Upper lobe of right lung (tissue), 1 donor: ENCODE results near the gene CCDC149. TPM values are rescaled to one million over a fixed set of nuclear protein-coding genes. Genes with fewer than 3 reads are reported as not detected.

Experiments used
- ATAC-seq: fragments of 200-7000 bp; cut with Tn5 transposase; one replicate; pipeline ENCODE4 v1.9.1; 2020; ENCODE audit warnings: mild to moderate bottlenecking, moderate library complexity
- DNase-seq: peaks from one replicate; pipeline ENCODE4 v3.0.0-alpha.2; 2020
- H3K27ac ChIP-seq: fragments of 200-600 bp; one replicate; pipeline ENCODE4 v1.8.0; 2022
- H3K27me3 ChIP-seq: fragments of 200-600 bp; one replicate; pipeline ENCODE4 v1.8.0; 2022; ENCODE audit warnings: mild to moderate bottlenecking
- H3K36me3 ChIP-seq: fragments of 200-600 bp; one replicate; pipeline ENCODE4 v1.8.0; 2022
- H3K4me1 ChIP-seq: fragments of 200-600 bp; one replicate; pipeline ENCODE4 v1.8.0; 2022
- H3K4me3 ChIP-seq: fragments of 200-600 bp; one replicate; pipeline ENCODE4 v1.8.0; 2022; ENCODE audit warnings: mild to moderate bottlenecking
- H3K9me3 ChIP-seq: fragments of 200-600 bp; one replicate; pipeline ENCODE4 v1.8.0; 2022
- intact Hi-C: fragments of 100-400 bp; cut with DNase I; formaldehyde crosslinking; loops from one replicate; pipeline ENCODE4 v1.11.0; 2022
- total RNA-seq: library from RNA; stranded (reverse); fragmentation: NEBNext Ultra II Directional; extraction: Animal tissue kit (Norgen Biotek cat#: 25700); gene quantifications from one replicate; pipeline ENCODE4 v1.2.1, GENCODE V29; 2021
- TF ChIP-seq, protein P1 (sequence below): fragments of 200-600 bp; IDR thresholded peaks from one replicate; pipeline ENCODE4 v1.8.0; 2022; ENCODE audit warnings: antibody characterized with exemption
- donor health status: DM: no; HTN: yes; CAD: no; lungs with severe emphysema.

The CCDC149 gene
- total RNA-seq, 1 donor from 2014 or later = 28.7 TPM

GRCh38 chr4:24871210-24871609 is 41.6 kb downstream of the CCDC149 start:
- Histone ChIP-seq H3K36me3 (peaks cover 25% of the 10 kb centered on the region), H3K27me3 (no peaks in the 10 kb centered on the region), H3K4me3 (no peak overlapping the region), H3K9me3 (no peaks in the 10 kb centered on the region), H3K27ac (no peak overlapping the region), H3K4me1 (no peaks in the 10 kb centered on the region)
- intact Hi-C loops = no loop called here
- ATAC-seq = no peak
- no peak for DNase-seq
- TF ChIP-seq, protein P1, sequence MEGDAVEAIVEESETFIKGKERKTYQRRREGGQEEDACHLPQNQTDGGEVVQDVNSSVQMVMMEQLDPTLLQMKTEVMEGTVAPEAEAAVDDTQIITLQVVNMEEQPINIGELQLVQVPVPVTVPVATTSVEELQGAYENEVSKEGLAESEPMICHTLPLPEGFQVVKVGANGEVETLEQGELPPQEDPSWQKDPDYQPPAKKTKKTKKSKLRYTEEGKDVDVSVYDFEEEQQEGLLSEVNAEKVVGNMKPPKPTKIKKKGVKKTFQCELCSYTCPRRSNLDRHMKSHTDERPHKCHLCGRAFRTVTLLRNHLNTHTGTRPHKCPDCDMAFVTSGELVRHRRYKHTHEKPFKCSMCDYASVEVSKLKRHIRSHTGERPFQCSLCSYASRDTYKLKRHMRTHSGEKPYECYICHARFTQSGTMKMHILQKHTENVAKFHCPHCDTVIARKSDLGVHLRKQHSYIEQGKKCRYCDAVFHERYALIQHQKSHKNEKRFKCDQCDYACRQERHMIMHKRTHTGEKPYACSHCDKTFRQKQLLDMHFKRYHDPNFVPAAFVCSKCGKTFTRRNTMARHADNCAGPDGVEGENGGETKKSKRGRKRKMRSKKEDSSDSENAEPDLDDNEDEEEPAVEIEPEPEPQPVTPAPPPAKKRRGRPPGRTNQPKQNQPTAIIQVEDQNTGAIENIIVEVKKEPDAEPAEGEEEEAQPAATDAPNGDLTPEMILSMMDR = no peak

DNA sequence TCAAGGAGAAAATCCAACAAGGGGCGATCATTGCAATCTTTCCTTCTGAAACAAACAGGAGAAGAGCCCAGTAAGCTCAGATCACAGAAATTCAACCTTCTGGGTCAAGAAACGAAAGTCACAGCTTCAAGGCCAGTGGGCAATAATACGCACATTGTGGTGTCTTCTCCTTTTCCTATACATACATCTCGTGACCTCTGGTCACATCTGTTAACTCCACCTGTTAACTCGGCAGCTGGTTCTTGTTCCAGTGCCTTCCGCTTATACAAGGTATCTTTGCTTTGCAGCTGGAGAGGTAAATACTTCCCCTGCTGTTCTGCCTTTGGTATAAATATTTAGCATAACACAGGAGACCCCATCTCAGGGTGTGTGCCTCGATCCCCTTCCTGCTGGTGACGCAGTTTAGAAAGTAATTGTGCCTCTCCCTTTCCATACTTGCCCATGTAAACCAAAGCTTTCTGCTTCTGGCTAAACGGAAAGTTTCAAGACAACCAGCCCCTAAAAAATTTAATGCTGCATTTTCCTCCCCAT is 45.0 kb downstream of the CCDC149 start:
- Histone ChIP-seq H3K4me3 (no peak overlapping the region), H3K27me3 (no peaks in the 10 kb centered on the region), H3K27ac (no peak overlapping the region), H3K9me3 (peaks cover 7% of the 10 kb centered on the region), H3K4me1 (no peaks in the 10 kb centered on the region), H3K36me3 (peaks cover 20% of the 10 kb centered on the region)
- DNase-seq (no peak), ATAC-seq (no peak)
- TF ChIP-seq, protein P1 = no peak
- intact Hi-C loops = no loop called here

GRCh38 chr4:24867251-24867650 is 45.6 kb downstream of the CCDC149 start:
- intact Hi-C loops = no loop called here
- no peak for DNase-seq
- TF ChIP-seq, protein P1 = no peak
- Histone ChIP-seq H3K4me1 (no peaks in the 10 kb centered on the region), H3K4me3 (no peak overlapping the region), H3K27ac (no peak overlapping the region), H3K27me3 (no peaks in the 10 kb centered on the region), H3K36me3 (peaks cover 20% of the 10 kb centered on the region), H3K9me3 (peaks cover 7% of the 10 kb centered on the region)
- no peak for ATAC-seq

DNA sequence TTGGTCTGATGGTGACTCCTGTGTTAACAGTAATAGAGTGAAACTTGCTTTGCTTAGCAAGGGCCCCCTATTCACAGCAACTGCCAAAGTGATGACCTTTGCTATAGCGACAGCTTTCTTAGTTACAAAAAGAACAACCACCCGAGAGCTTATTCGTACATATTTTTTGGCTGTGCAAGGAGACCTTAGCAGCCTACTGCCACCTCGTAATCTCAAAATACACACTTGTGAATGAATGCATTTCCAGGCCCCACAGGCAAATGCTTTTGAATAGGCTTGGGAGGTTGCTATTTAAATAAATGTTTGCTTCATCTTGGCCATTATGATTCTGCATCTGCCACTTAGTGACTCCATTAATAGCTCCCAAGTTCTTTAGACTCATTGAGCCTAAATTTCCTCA is 47.4 kb downstream of the CCDC149 start:
- H3K4me3 ChIP-seq = no peak overlapping the region
- no peaks in the 10 kb centered on the region for H3K4me1 ChIP-seq
- peaks cover 7% of the 10 kb centered on the region for H3K9me3 ChIP-seq
- peaks cover 20% of the 10 kb centered on the region for H3K36me3 ChIP-seq
- H3K27me3 ChIP-seq = no peaks in the 10 kb centered on the region
- ATAC-seq (no peak), DNase-seq (no peak)
- intact Hi-C loops = no loop called here
- TF ChIP-seq, protein P1 = no peak
- H3K27ac ChIP-seq = no peak overlapping the region

GRCh38 chr4:24863799-24864198 is 49.0 kb downstream of the CCDC149 start:
- peaks cover 5% of the 10 kb centered on the region for H3K36me3 ChIP-seq
- TF ChIP-seq, protein P1 = no peak
- H3K9me3 ChIP-seq = peaks cover 7% of the 10 kb centered on the region
- H3K4me3 ChIP-seq = no peak overlapping the region
- H3K4me1 ChIP-seq = no peaks in the 10 kb centered on the region
- no peak for DNase-seq
- no peaks in the 10 kb centered on the region for H3K27me3 ChIP-seq
- no peak overlapping the region for H3K27ac ChIP-seq
- ATAC-seq = no peak
- intact Hi-C loops = no loop called here
